ENCODE measurements around the gene MYLK. TPM values are rescaled to one million over a fixed set of nuclear protein-coding genes. Genes with fewer than 3 reads are reported as not detected.

MYLK gene
- total and polyA plus RNA-seq, 2 of the 4 experiments (the other 2 are of a cell fraction): 299 to 484 TPM

- H4K91ac ChIP-seq (ENCODE audit: insufficient read depth, low read depth, low read length): peak overlapping the region; percentile 100
- dilution Hi-C loops (cut with HindIII; ENCODE audit: low sequenced_read_pairs, unreplicated experiment) (no loop called here), in situ Hi-C loops (cut with MboI; ENCODE audit: low sequenced_read_pairs) (no loop called here), intact Hi-C loops (cut with micrococcal nuclease) (loop anchor here (1.0 to 2.0 kb wide), 2 partner anchors 7 to 32 kb away; no protein-coding TSS in a partner anchor)
- H3K79me1 ChIP-seq (ENCODE audit: low read depth in 1 of 2, low read length in 2 of 2): peaks cover 35 to 78% of the 10 kb centered on the region in 2 experiments
- ChIA-PET CTCF (interaction anchor here (1.4 kb wide), 1 partner anchor 40 kb away, joined by 4 read pairs; no protein-coding TSS in a partner anchor), POLR2A (ENCODE audit: unreplicated experiment) (interaction anchor here (1.6 kb wide), 1 partner anchor 10 kb away, joined by 9 read pairs; no protein-coding TSS in a partner anchor)
- peak overlapping the region; percentile 99 for H2BK5ac ChIP-seq (ENCODE audit: low read depth, low read length, poor library complexity, severe bottlenecking)
- H4K8ac ChIP-seq (ENCODE audit: low read depth in 2 of 2, low read length in 2 of 2): peak overlapping the region; percentile 88 to 100
- ATAC-seq (ENCODE audit: low read depth): peak; percentile 75
- peak overlapping the region; percentile 90 for H2AK9ac ChIP-seq (replicated peaks; ENCODE audit: low read depth, low read length, poor library complexity)
- peak overlapping the region; percentile 98 for H4K5ac ChIP-seq (ENCODE audit: low read depth, low read length)
- peak overlapping the region; percentile 98 for H3K18ac ChIP-seq (ENCODE audit: low read depth, low read length)
- BruUV-seq (replicated peaks): no TSS peak
- peak overlapping the region; percentile 100 for H3K23ac ChIP-seq (ENCODE audit: low read depth, low read length)
- H2AK5ac ChIP-seq (ENCODE audit: low read depth, low read length): peak overlapping the region; percentile 100
- peak overlapping the region; percentile 100 for H2BK120ac ChIP-seq (ENCODE audit: low read depth, low read length)
- peak overlapping the region; percentile 99 for H3K14ac ChIP-seq (replicated peaks; ENCODE audit: low read depth, low read length)
- peak; percentile 95 for DNase-seq
- H3K9me3 ChIP-seq (ENCODE audit: control insufficient read depth, insufficient read depth, low read length): peaks cover 6% of the 10 kb centered on the region
- peak overlapping the region; percentile 100 for H2BK20ac ChIP-seq (ENCODE audit: low read depth, low read length)
- H3K27ac ChIP-seq (ENCODE audit: insufficient read depth, low read length): peak overlapping the region; percentile 97
- peaks cover 36% of the 10 kb centered on the region for H3K9me1 ChIP-seq (ENCODE audit: insufficient read depth, low read length)
- peak overlapping the region; percentile 99 for H3K56ac ChIP-seq (ENCODE audit: extremely low read depth, insufficient read depth, low read length)
- H3K4me2 ChIP-seq (ENCODE audit: low read depth, low read length): no peak overlapping the region; the same call in none of the 2 replicates
- no CpG with 5 or more reads among the region's 3 CpGs for WGBS, 2 experiments (ENCODE audit: extremely low coverage in 2 of 2, insufficient read length in 1 of 2)
- H3K27me3 ChIP-seq (ENCODE audit: control insufficient read depth, insufficient read depth, low read length): no peaks in the 10 kb centered on the region
- peak overlapping the region; percentile 91 for H2BK15ac ChIP-seq (ENCODE audit: low read depth, low read length)
- H3K36me3 ChIP-seq (ENCODE audit: control insufficient read depth, insufficient read depth, low read length): peaks cover 41% of the 10 kb centered on the region
- no peak overlapping the region for H3K4me3 ChIP-seq (ENCODE audit: insufficient read depth, low read depth, low read length)
- H4K20me1 ChIP-seq (ENCODE audit: insufficient read depth, low read length): no peaks in the 10 kb centered on the region
- peak overlapping the region; percentile 100 for H3K4ac ChIP-seq (ENCODE audit: low read depth, low read length)
- H3K4me1 ChIP-seq (ENCODE audit: control insufficient read depth, insufficient read depth, low read length): peaks cover 39% of the 10 kb centered on the region
- H3K9ac ChIP-seq (ENCODE audit: low read depth, low read length): peak overlapping the region; percentile 65
- peak overlapping the region; percentile 19 for H2AFZ ChIP-seq (replicated peaks; ENCODE audit: low read length, poor library complexity)
- TF ChIP-seq CHD1 (IDR thresholded peaks at IDR 0.05; ENCODE audit: low read depth, low read length) (no peak), NFE2L2 (IDR thresholded peaks at IDR 0.05; ENCODE audit: low read depth, low read length) (peak; percentile 4; the same call in 1 of the 2 replicates), SMC3 (IDR thresholded peaks at IDR 0.05; ENCODE audit: low read depth, low read length) (0 out of 2 replicates have a peak, but pooled peaks have one; percentile 2), USF2 (IDR thresholded peaks at IDR 0.05; ENCODE audit: low read depth, low read length) (no peak), MXI1 (IDR thresholded peaks at IDR 0.05; ENCODE audit: borderline replicate concordance, low read depth, low read length) (no peak), MAFK (IDR thresholded peaks at IDR 0.05; ENCODE audit: low read depth, low read length) (no peak), CTCF (conservative IDR thresholded peaks at IDR 0.05; ENCODE audit: low read depth, low read length) (no peak), MAZ (IDR thresholded peaks at IDR 0.05; ENCODE audit: borderline replicate concordance, low read depth, low read length) (peak; percentile 22; the same call in 1 of the 2 replicates), CEBPB (IDR thresholded peaks at IDR 0.05; ENCODE audit: low read depth, low read length) (no peak), BHLHE40 (IDR thresholded peaks at IDR 0.05; ENCODE audit: low read depth, low read length) (peak; percentile 48; the same call in 1 of the 2 replicates), RAD21 (IDR thresholded peaks at IDR 0.05; ENCODE audit: low read length) (0 out of 2 replicates have a peak, but pooled peaks have one; percentile 10), RCOR1 (IDR thresholded peaks at IDR 0.05; ENCODE audit: insufficient replicate concordance, low read length) (peak; percentile 82), FOS (IDR thresholded peaks at IDR 0.05; ENCODE audit: low read depth, low read length) (peak; percentile 84; the same call in 1 of the 2 replicates), POLR2A (IDR thresholded peaks at IDR 0.05; ENCODE audit: low read depth, low read length) (no peak)
Observed at GRCh38 chr3:123750659-123751420, 133.3 kb downstream of the MYLK start.

Data from IMR-90 (cell line).